ENCODE data around the gene SHROOM3.

DNA sequence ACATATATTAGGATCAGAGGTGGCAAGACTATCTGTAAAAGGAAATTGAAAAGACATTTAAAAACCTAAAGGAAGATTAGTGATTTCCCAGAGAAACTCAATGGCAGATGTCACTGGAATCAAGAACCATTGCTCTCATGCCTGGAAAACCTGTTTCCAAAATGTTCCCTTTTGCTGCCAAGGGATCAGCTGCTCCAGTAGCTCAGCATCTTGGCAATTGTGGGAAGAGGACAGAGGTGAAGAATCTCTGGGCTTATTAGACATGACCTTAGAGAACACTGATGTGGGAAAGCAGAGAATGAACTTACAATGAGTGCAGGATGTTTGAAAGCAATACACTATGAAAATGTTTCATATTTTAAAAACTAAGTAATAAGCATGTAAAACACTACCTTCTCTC, 98.3 kb downstream of the SHROOM3 start:
- TF ChIP-seq, protein P1, sequence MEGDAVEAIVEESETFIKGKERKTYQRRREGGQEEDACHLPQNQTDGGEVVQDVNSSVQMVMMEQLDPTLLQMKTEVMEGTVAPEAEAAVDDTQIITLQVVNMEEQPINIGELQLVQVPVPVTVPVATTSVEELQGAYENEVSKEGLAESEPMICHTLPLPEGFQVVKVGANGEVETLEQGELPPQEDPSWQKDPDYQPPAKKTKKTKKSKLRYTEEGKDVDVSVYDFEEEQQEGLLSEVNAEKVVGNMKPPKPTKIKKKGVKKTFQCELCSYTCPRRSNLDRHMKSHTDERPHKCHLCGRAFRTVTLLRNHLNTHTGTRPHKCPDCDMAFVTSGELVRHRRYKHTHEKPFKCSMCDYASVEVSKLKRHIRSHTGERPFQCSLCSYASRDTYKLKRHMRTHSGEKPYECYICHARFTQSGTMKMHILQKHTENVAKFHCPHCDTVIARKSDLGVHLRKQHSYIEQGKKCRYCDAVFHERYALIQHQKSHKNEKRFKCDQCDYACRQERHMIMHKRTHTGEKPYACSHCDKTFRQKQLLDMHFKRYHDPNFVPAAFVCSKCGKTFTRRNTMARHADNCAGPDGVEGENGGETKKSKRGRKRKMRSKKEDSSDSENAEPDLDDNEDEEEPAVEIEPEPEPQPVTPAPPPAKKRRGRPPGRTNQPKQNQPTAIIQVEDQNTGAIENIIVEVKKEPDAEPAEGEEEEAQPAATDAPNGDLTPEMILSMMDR (IDR thresholded peaks at IDR 0.05), result no peak
- no peak for TF ChIP-seq ZFX (IDR thresholded peaks at IDR 0.05; ENCODE audit: borderline replicate concordance)
